GM18858 (cell line): ENCODE data around the gene RASGEF1C.

ENCODE experiments used
- ATAC-seq: cut with Tn5 transposase; IDR thresholded peaks from one replicate; pipeline ENCODE4 v1.9.1; 2021; ENCODE audit not compliant: unreplicated experiment

The RASGEF1C gene

GRCh38 chr5:180086816-180087399 lies 122.1 kb downstream of the RASGEF1C start:
- no peak for ATAC-seq

- ATAC-seq = no peak
Observed at GRCh38 chr5:180085837-180086236, 123.2 kb downstream of the RASGEF1C start.

GRCh38 chr5:180084638-180085561 lies 124.1 kb downstream of the RASGEF1C start:
- no peak for ATAC-seq

- ATAC-seq = no peak
Observed at GRCh38 chr5:180083529-180084060, 125.4 kb downstream of the RASGEF1C start.

- no peak for ATAC-seq
Observed at GRCh38 chr5:180082633-180083420, 126.2 kb downstream of the RASGEF1C start.

- no peak for ATAC-seq
Observed at GRCh38 chr5:180081481-180081880, 127.5 kb downstream of the RASGEF1C start.

- no peak for ATAC-seq
Observed at GRCh38 chr5:180080486-180081280, 128.3 kb downstream of the RASGEF1C start.

- no peak for ATAC-seq
Observed at GRCh38 chr5:180079702-180080466, 129.1 kb downstream of the RASGEF1C start.

GRCh38 chr5:180078348-180078747 lies 130.7 kb downstream of the RASGEF1C start:
- ATAC-seq = no peak

- ATAC-seq = no peak
Observed at GRCh38 chr5:180077594-180078284, 131.3 kb downstream of the RASGEF1C start.

GRCh38 chr5:180075703-180076102 lies 133.3 kb downstream of the RASGEF1C start:
- ATAC-seq = no peak

GRCh38 chr5:180074462-180074861 lies 134.5 kb downstream of the RASGEF1C start:
- no peak for ATAC-seq

- no peak for ATAC-seq
Observed at GRCh38 chr5:180072556-180072955, 136.5 kb downstream of the RASGEF1C start.

GRCh38 chr5:180072256-180072548 lies 136.8 kb downstream of the RASGEF1C start:
- ATAC-seq = no peak

- no peak for ATAC-seq
Observed at GRCh38 chr5:180071531-180072255, 137.3 kb downstream of the RASGEF1C start, which contains the start of gene RNF130. Gene RNF130 (minus strand): TSS chr5:180071759. CDS start chr5:180071702, 57 bp downstream.

GRCh38 chr5:180070756-180071530 lies 138.1 kb downstream of the RASGEF1C start:
- no peak for ATAC-seq

- no peak for ATAC-seq
Observed at GRCh38 chr5:180069589-180070247, 139.3 kb downstream of the RASGEF1C start.
